ENCODE data around the gene WIPF1. TPM values are rescaled to one million over a fixed set of nuclear protein-coding genes. Genes with fewer than 3 reads are reported as not detected.

The WIPF1 gene
- polyA plus RNA-seq, 3 donors = 23.5 to 25.7 (median 24.3) TPM

GRCh38 chr2:174599310-174599921 is 1.8 kb upstream of the WIPF1 start:
- no peak for DNase-seq (ENCODE audit: low read depth in 3 of 3, low spot score in 2 of 3)

GRCh38 chr2:174597009-174597344 is 627 bp downstream of the WIPF1 start:
- DNase-seq (ENCODE audit: low read depth in 3 of 3, low spot score in 2 of 3) = no peak

GRCh38 chr2:174595891-174596397 is 1.7 kb downstream of the WIPF1 start:
- no peak for DNase-seq (ENCODE audit: low read depth in 3 of 3, low spot score in 2 of 3)

GRCh38 chr2:174595116-174595809 is 2.3 kb downstream of the WIPF1 start:
- DNase-seq (ENCODE audit: low read depth in 3 of 3, low spot score in 2 of 3) = no peak

GRCh38 chr2:174594456-174594855 is 3.1 kb downstream of the WIPF1 start:
- DNase-seq (ENCODE audit: low read depth in 3 of 3, low spot score in 2 of 3) = no peak

- peak; percentile 50 to 57 (median 55) for DNase-seq (ENCODE audit: low read depth in 3 of 3, low spot score in 2 of 3)
Measured at GRCh38 chr2:174593574-174594203, 3.9 kb downstream of the WIPF1 start.

- no peak for DNase-seq (ENCODE audit: low read depth in 3 of 3, low spot score in 2 of 3)
Measured at GRCh38 chr2:174593041-174593440, 4.6 kb downstream of the WIPF1 start.

- DNase-seq (ENCODE audit: low read depth in 3 of 3, low spot score in 2 of 3) = no peak
Measured at GRCh38 chr2:174591740-174592139, 5.9 kb downstream of the WIPF1 start.

- no peak for DNase-seq (ENCODE audit: low read depth in 3 of 3, low spot score in 2 of 3)
Measured at GRCh38 chr2:174590928-174591648, 6.5 kb downstream of the WIPF1 start.

GRCh38 chr2:174590346-174590745 is 7.3 kb downstream of the WIPF1 start:
- DNase-seq (ENCODE audit: low read depth in 3 of 3, low spot score in 2 of 3) = no peak

GRCh38 chr2:174589334-174589733 is 8.3 kb downstream of the WIPF1 start:
- DNase-seq (ENCODE audit: low read depth in 3 of 3, low spot score in 2 of 3) = no peak

- DNase-seq (ENCODE audit: low read depth in 3 of 3, low spot score in 2 of 3) = no peak
Measured at GRCh38 chr2:174588463-174588862, 9.1 kb downstream of the WIPF1 start.

GRCh38 chr2:174587579-174587978 is 10.0 kb downstream of the WIPF1 start:
- DNase-seq (ENCODE audit: low read depth in 3 of 3, low spot score in 2 of 3) = no peak

- no peak for DNase-seq (ENCODE audit: low read depth in 3 of 3, low spot score in 2 of 3)
Measured at GRCh38 chr2:174586418-174587295, 10.9 kb downstream of the WIPF1 start.

- DNase-seq (ENCODE audit: low read depth in 3 of 3, low spot score in 2 of 3) = no peak
Measured at GRCh38 chr2:174585657-174586252, 11.8 kb downstream of the WIPF1 start.

- DNase-seq (ENCODE audit: low read depth in 3 of 3, low spot score in 2 of 3) = no peak
Measured at GRCh38 chr2:174585146-174585545, 12.5 kb downstream of the WIPF1 start.

- DNase-seq (ENCODE audit: low read depth in 3 of 3, low spot score in 2 of 3) = no peak
Measured at GRCh38 chr2:174581491-174581890, 16.1 kb downstream of the WIPF1 start.

- DNase-seq (ENCODE audit: low read depth in 3 of 3, low spot score in 2 of 3) = no peak
Measured at GRCh38 chr2:174580951-174581350, 16.7 kb downstream of the WIPF1 start.

- no peak for DNase-seq (ENCODE audit: low read depth in 3 of 3, low spot score in 2 of 3)
Measured at GRCh38 chr2:174577967-174578589, 19.5 kb downstream of the WIPF1 start.

Data from right renal cortex interstitium (tissue), 3 donors.